ENCODE results near the gene ZNF12. TPM values are rescaled to one million over a fixed set of nuclear protein-coding genes. Genes with fewer than 3 reads are reported as not detected.

The ZNF12 gene
- total RNA-seq, 1 experiment from 2014 or later = 22.4 TPM

GRCh38 chr7:6653071-6654003 is 53.4 kb downstream of the ZNF12 start:
- TF ChIP-seq CTCF (IDR thresholded peaks at IDR 0.05; ENCODE audit: unreplicated experiment) = no peak
- ChIA-PET CTCF (interaction anchor here (0.6 kb wide), 1 partner anchor 46 kb away, joined by 3 read pairs; no protein-coding TSS in a partner anchor), POLR2A (no interaction called here)
- no peak overlapping the region for H3K27ac Mint-ChIP-seq (ENCODE audit: low read depth, unreplicated experiment)
- intact Hi-C loops (cut with micrococcal nuclease) = no loop called here
- H3K36me3 Mint-ChIP-seq (ENCODE audit: insufficient read depth, unreplicated experiment) = peaks cover 54% of the 10 kb centered on the region
- H3K9me3 Mint-ChIP-seq (ENCODE audit: unreplicated experiment) = no peaks in the 10 kb centered on the region
- H3K4me1 Mint-ChIP-seq (ENCODE audit: insufficient read depth, unreplicated experiment) = no peaks in the 10 kb centered on the region
- no TSS peak for BruUV-seq (replicated peaks)
- DNase-seq (ENCODE audit: unreplicated experiment) = no peak
- H3K4me3 Mint-ChIP-seq (ENCODE audit: unreplicated experiment) = no peak overlapping the region
- no peaks in the 10 kb centered on the region for H3K27me3 Mint-ChIP-seq (ENCODE audit: insufficient read depth, unreplicated experiment)

GRCh38 chr7:6652446-6653011 is 54.2 kb downstream of the ZNF12 start:
- no peaks in the 10 kb centered on the region for H3K9me3 Mint-ChIP-seq (ENCODE audit: unreplicated experiment)
- BruUV-seq (replicated peaks) = no TSS peak
- intact Hi-C loops (cut with micrococcal nuclease) = no loop called here
- H3K4me3 Mint-ChIP-seq (ENCODE audit: unreplicated experiment) = no peak overlapping the region
- no peak for DNase-seq (ENCODE audit: unreplicated experiment)
- peaks cover 58% of the 10 kb centered on the region for H3K36me3 Mint-ChIP-seq (ENCODE audit: insufficient read depth, unreplicated experiment)
- H3K27me3 Mint-ChIP-seq (ENCODE audit: insufficient read depth, unreplicated experiment) = no peaks in the 10 kb centered on the region
- no peak for TF ChIP-seq CTCF (IDR thresholded peaks at IDR 0.05; ENCODE audit: unreplicated experiment)
- ChIA-PET POLR2A (no interaction called here), CTCF (interaction anchor here (0.6 kb wide), 1 partner anchor 47 kb away, joined by 3 read pairs; no protein-coding TSS in a partner anchor)
- H3K27ac Mint-ChIP-seq (ENCODE audit: low read depth, unreplicated experiment) = no peak overlapping the region
- no peaks in the 10 kb centered on the region for H3K4me1 Mint-ChIP-seq (ENCODE audit: insufficient read depth, unreplicated experiment)

DNA sequence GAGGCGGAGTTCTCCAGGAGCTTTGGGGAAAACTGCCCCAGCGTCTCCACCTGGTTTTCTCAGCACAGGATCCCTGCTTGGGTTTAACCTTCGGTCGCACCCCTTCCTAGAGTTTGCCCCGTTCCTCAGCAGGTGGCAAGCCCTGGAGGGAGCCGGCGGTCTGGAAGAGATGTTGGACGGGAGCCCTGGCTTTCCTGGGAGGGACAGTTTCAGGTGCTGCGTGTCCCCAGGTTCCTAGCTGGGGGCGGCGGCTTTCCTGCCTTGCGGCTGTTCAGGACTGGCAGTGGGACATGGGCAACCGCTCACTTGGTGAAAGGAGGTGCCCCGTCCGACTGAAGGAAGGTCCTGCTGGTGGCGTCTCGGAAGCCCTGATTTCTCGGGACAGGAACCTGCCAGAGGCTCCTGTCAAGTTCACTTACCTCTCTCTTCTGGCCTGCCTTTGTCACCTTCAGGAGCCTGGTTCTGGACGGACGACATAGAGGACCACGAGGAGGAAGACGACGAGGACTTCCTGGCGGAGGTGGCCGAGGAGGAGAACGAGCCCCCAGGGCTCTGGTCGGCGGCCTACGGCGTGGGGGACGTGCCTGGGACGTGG is 54.8 kb downstream of the ZNF12 start:
- intact Hi-C loops (cut with micrococcal nuclease) = no loop called here
- no peak for TF ChIP-seq CTCF (IDR thresholded peaks at IDR 0.05; ENCODE audit: unreplicated experiment)
- Mint-ChIP-seq H3K27ac (ENCODE audit: low read depth, unreplicated experiment) (no peak overlapping the region), H3K36me3 (ENCODE audit: insufficient read depth, unreplicated experiment) (peaks cover 64% of the 10 kb centered on the region), H3K9me3 (ENCODE audit: unreplicated experiment) (no peaks in the 10 kb centered on the region), H3K4me1 (ENCODE audit: insufficient read depth, unreplicated experiment) (no peaks in the 10 kb centered on the region), H3K4me3 (ENCODE audit: unreplicated experiment) (no peak overlapping the region), H3K27me3 (ENCODE audit: insufficient read depth, unreplicated experiment) (no peaks in the 10 kb centered on the region)
- DNase-seq (ENCODE audit: unreplicated experiment) = no peak
- BruUV-seq (replicated peaks) = no TSS peak
- ChIA-PET CTCF (interaction anchor here (0.6 kb wide), 1 partner anchor 74 kb away, joined by 3 read pairs; no protein-coding TSS in a partner anchor), POLR2A (no interaction called here)

GRCh38 chr7:6650521-6651011 is 56.2 kb downstream of the ZNF12 start:
- TF ChIP-seq CTCF (IDR thresholded peaks at IDR 0.05; ENCODE audit: unreplicated experiment) = no peak
- CTCF ChIA-PET = interaction anchor here (0.6 kb wide), 1 partner anchor 61 kb away, joined by 3 read pairs; no protein-coding TSS in a partner anchor
- BruUV-seq (replicated peaks) = no TSS peak
- no peak for DNase-seq (ENCODE audit: unreplicated experiment)
- H3K4me1 Mint-ChIP-seq (ENCODE audit: insufficient read depth, unreplicated experiment) = no peaks in the 10 kb centered on the region
- POLR2A ChIA-PET = no interaction called here
- H3K4me3 Mint-ChIP-seq (ENCODE audit: unreplicated experiment) = no peak overlapping the region
- intact Hi-C loops (cut with micrococcal nuclease) = no loop called here
- no peaks in the 10 kb centered on the region for H3K27me3 Mint-ChIP-seq (ENCODE audit: insufficient read depth, unreplicated experiment)
- H3K9me3 Mint-ChIP-seq (ENCODE audit: unreplicated experiment) = no peaks in the 10 kb centered on the region
- no peak overlapping the region for H3K27ac Mint-ChIP-seq (ENCODE audit: low read depth, unreplicated experiment)
- peaks cover 64% of the 10 kb centered on the region for H3K36me3 Mint-ChIP-seq (ENCODE audit: insufficient read depth, unreplicated experiment)
